Measurements from ENCODE around the gene LSM7.
"Not testable (repeated sequence)": the region's sequence is repeated elsewhere in the genome, so short reads cannot be mapped to it uniquely, and the experiment has no call there.

Gene LSM7

DNA sequence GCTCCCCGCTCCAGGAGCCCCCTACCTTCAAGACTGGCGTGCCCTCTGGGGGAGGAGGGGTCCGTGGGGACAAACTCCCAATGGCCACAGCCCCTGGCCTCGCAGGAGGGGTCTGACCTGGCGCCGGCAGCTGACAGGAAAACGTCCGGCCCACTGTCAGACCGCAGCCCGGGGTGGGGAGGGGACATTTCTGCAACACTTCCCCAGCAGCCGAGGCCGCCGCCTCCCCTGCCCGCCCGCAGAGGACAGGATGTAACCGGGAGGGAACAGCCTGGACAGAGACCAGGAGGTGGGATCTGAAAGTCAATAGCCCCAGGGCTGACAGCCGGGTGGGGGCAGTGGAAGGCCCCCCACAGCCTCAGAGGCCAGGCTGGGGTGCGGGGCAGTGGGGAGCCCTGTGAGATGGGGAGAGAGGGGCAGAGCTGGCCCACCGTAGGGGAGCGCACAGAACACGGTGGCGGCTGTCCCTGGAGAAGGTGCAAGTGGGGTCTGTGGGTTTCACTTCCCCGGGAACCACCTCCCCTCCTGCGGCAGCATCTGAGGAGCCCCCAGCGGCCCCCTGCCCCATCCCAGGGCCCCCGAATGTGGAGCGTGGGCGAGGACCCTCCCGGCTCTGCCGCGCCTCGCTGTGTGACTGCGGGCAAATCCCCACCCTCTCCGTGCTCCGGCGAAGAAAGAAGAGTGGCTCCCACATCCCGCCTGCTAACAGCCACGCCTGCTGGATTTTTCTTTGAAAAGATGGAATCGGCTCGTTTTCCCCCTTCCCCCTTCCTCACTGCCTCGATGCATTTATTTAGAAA is 46.1 kb downstream of the LSM7 start, which contains the start of gene PEAK3:
PEAK3 (minus strand) TSS at position 114 of the 800 bp plus-strand sequence. CDS start 1,244 bp downstream, outside the sequence.
- Histone ChIP-seq H3K4me3 (ENCODE audit: extremely low read depth, insufficient read depth, low read length, poor library complexity, severe bottlenecking) (peak within 1 kb of the TSS; percentile 23), H3K27ac (ENCODE audit: low read depth, low read length, severe bottlenecking) (no peak within 1 kb of the TSS), H3K4me1 (ENCODE audit: control insufficient read depth, insufficient read depth, low read length, poor library complexity, severe bottlenecking) (no peaks in the 10 kb centered on the region), H3K9me3 (ENCODE audit: control insufficient read depth, low read length) (no peaks in the 10 kb centered on the region), H3K36me3 (ENCODE audit: control insufficient read depth, insufficient read depth, low read length) (no peaks in the 10 kb centered on the region)
- 4 to 5% methylated on average over 22 to 27 of the region's 41 CpGs for WGBS, 2 experiments (ENCODE audit: insufficient coverage in 2 of 2)

GRCh38 chr19:2281265-2282061 is 46.9 kb downstream of the LSM7 start:
- not testable (repeated sequence) for H3K27ac ChIP-seq (ENCODE audit: low read depth, low read length, severe bottlenecking); H3K9me3 ChIP-seq (ENCODE audit: control insufficient read depth, low read length); H3K4me1 ChIP-seq (ENCODE audit: control insufficient read depth, insufficient read depth, low read length, poor library complexity, severe bottlenecking); H3K36me3 ChIP-seq (ENCODE audit: control insufficient read depth, insufficient read depth, low read length)
- peak overlapping the region; percentile 23 for H3K4me3 ChIP-seq (ENCODE audit: extremely low read depth, insufficient read depth, low read length, poor library complexity, severe bottlenecking)
- 20 to 40% methylated on average over 2 to 5 of the region's 16 CpGs for WGBS, 2 experiments (ENCODE audit: insufficient coverage in 2 of 2)

GRCh38 chr19:2280633-2281264 is 47.6 kb downstream of the LSM7 start:
- H3K9me3 ChIP-seq (ENCODE audit: control insufficient read depth, low read length), result no peaks in the 10 kb centered on the region
- no peaks in the 10 kb centered on the region for H3K4me1 ChIP-seq (ENCODE audit: control insufficient read depth, insufficient read depth, low read length, poor library complexity, severe bottlenecking)
- WGBS, 2 experiments (ENCODE audit: insufficient coverage in 2 of 2), result 83 to 86% methylated on average over 22 to 25 of the region's 26 CpGs
- H3K27ac ChIP-seq (ENCODE audit: low read depth, low read length, severe bottlenecking), result no peak overlapping the region
- peaks cover 11% of the 10 kb centered on the region for H3K36me3 ChIP-seq (ENCODE audit: control insufficient read depth, insufficient read depth, low read length)
- H3K4me3 ChIP-seq (ENCODE audit: extremely low read depth, insufficient read depth, low read length, poor library complexity, severe bottlenecking), result no peak overlapping the region

GRCh38 chr19:2278459-2279158 is 49.8 kb downstream of the LSM7 start:
- Histone ChIP-seq H3K9me3 (ENCODE audit: control insufficient read depth, low read length) (no peaks in the 10 kb centered on the region), H3K36me3 (ENCODE audit: control insufficient read depth, insufficient read depth, low read length) (peaks cover 25% of the 10 kb centered on the region), H3K4me1 (ENCODE audit: control insufficient read depth, insufficient read depth, low read length, poor library complexity, severe bottlenecking) (peaks cover 5% of the 10 kb centered on the region), H3K27ac (ENCODE audit: low read depth, low read length, severe bottlenecking) (no peak overlapping the region), H3K4me3 (ENCODE audit: extremely low read depth, insufficient read depth, low read length, poor library complexity, severe bottlenecking) (no peak overlapping the region)
- WGBS, 2 experiments (ENCODE audit: insufficient coverage in 2 of 2), result 93 to 94% methylated on average over 23 to 29 of the region's 33 CpGs

DNA sequence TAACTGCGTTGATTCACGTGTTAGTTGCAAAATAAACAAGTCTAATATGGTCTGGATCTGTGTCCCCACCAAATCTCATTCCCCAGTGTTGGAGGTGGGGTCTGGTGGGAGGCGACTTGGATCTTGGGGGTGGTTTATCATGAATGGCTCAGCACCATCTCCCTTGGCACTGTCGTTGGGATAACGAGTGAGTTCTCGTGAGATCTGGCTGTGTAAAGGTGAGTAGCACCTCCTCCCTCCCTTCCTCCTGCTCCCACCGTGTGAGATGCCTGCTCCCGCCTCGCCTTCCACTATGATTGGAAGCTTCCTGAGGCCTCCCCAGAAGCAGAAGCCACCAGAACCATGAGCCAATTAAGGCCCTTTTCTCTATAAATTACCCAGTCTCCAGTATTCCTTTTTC is 51.2 kb downstream of the LSM7 start:
- Histone ChIP-seq H3K27ac (ENCODE audit: low read depth, low read length, severe bottlenecking) (no peak overlapping the region), H3K9me3 (ENCODE audit: control insufficient read depth, low read length) (no peaks in the 10 kb centered on the region), H3K4me3 (ENCODE audit: extremely low read depth, insufficient read depth, low read length, poor library complexity, severe bottlenecking) (no peak overlapping the region), H3K4me1 (ENCODE audit: control insufficient read depth, insufficient read depth, low read length, poor library complexity, severe bottlenecking) (peaks cover 13% of the 10 kb centered on the region), H3K36me3 (ENCODE audit: control insufficient read depth, insufficient read depth, low read length) (peaks cover 39% of the 10 kb centered on the region)
- 88 to 93% methylated on average over 8 of the region's 9 CpGs for WGBS, 2 experiments (ENCODE audit: insufficient coverage in 2 of 2)

GRCh38 chr19:2276429-2276986 is 51.9 kb downstream of the LSM7 start:
- Histone ChIP-seq H3K4me3 (ENCODE audit: extremely low read depth, insufficient read depth, low read length, poor library complexity, severe bottlenecking) (no peak overlapping the region), H3K9me3 (ENCODE audit: control insufficient read depth, low read length) (no peaks in the 10 kb centered on the region)

GRCh38 chr19:2275588-2276428 is 52.6 kb downstream of the LSM7 start:
- H3K36me3 ChIP-seq (ENCODE audit: control insufficient read depth, insufficient read depth, low read length), result peaks cover 51% of the 10 kb centered on the region
- H3K4me1 ChIP-seq (ENCODE audit: control insufficient read depth, insufficient read depth, low read length, poor library complexity, severe bottlenecking), result peaks cover 17% of the 10 kb centered on the region
- 94 to 98% methylated on average over 64 to 74 of the region's 74 CpGs for WGBS, 2 experiments (ENCODE audit: insufficient coverage in 2 of 2)
- no peak overlapping the region for H3K4me3 ChIP-seq (ENCODE audit: extremely low read depth, insufficient read depth, low read length, poor library complexity, severe bottlenecking)
- H3K27ac ChIP-seq (ENCODE audit: low read depth, low read length, severe bottlenecking), result no peak overlapping the region
- no peaks in the 10 kb centered on the region for H3K9me3 ChIP-seq (ENCODE audit: control insufficient read depth, low read length)

More at GRCh38 chr19:2276429-2276986, 51.9 kb downstream of the LSM7 start:
- Histone ChIP-seq H3K27ac (ENCODE audit: low read depth, low read length, severe bottlenecking) (no peak overlapping the region), H3K4me1 (ENCODE audit: control insufficient read depth, insufficient read depth, low read length, poor library complexity, severe bottlenecking) (peaks cover 17% of the 10 kb centered on the region), H3K36me3 (ENCODE audit: control insufficient read depth, insufficient read depth, low read length) (peaks cover 44% of the 10 kb centered on the region)
- 93 to 96% methylated on average over 20 to 21 of the region's 28 CpGs for WGBS, 2 experiments (ENCODE audit: insufficient coverage in 2 of 2)

DNA sequence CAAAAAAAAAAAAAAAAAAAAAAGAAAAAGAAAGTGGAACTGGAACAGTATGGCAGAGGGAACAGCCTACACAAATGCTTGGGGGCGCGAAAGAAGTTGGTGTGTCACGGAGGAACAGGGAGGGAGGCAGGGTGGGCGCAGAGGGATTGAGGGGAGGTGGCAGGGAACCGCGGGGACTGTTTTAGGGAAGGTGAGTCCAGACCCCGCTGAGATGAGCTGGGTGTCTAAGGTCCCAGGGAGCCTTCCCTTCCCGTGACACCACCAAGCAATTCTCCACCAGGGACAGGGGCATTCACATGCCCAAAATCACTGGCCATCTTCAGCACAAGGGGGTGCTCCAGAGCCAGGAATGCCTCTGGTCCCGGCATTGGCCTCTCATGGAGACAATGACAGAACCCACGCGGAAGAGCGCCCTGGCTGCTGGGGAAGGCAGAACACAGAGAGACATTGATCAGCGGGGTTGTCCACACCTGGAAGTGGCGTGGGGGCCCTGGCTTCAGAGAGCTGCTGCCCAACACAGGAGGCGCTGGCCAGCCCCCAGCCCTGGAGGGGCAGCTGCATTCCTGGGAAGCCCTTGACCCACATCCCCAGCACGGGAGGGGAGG is 53.4 kb downstream of the LSM7 start:
- Histone ChIP-seq H3K36me3 (ENCODE audit: control insufficient read depth, insufficient read depth, low read length) (peaks cover 53% of the 10 kb centered on the region), H3K27ac (ENCODE audit: low read depth, low read length, severe bottlenecking) (no peak overlapping the region), H3K9me3 (ENCODE audit: control insufficient read depth, low read length) (no peaks in the 10 kb centered on the region), H3K4me1 (ENCODE audit: control insufficient read depth, insufficient read depth, low read length, poor library complexity, severe bottlenecking) (peaks cover 17% of the 10 kb centered on the region), H3K4me3 (ENCODE audit: extremely low read depth, insufficient read depth, low read length, poor library complexity, severe bottlenecking) (no peak overlapping the region)
- WGBS, 2 experiments (ENCODE audit: insufficient coverage in 2 of 2), result 70 to 74% methylated on average over 13 to 15 of the region's 16 CpGs

DNA sequence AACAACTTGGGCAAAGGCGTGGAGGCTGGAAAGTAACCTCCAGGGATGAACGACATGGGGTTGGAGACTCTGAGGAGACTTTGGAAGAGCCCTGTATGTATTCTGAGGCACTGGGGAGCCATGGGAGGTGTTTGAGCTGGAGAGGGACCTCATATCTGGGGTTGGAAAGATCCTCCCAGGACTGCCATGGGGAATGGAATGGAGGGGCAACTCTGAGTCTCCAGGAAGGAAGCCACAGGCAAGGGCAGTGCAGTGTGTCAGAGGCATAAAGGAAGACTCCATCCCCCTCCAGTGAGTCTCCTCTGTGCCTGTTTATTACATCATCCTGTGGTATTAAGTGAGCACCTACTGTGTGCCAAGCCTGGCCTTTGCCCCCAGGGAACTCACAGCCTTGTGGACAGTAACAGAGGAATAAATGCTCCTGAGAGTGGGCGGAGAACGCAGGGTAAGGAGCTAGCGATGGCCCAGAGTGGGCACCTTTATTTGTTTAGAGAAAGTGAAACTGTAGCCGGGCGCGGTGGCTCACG is 54.1 kb downstream of the LSM7 start:
- Histone ChIP-seq H3K27ac (ENCODE audit: low read depth, low read length, severe bottlenecking) (no peak overlapping the region), H3K4me1 (ENCODE audit: control insufficient read depth, insufficient read depth, low read length, poor library complexity, severe bottlenecking) (peaks cover 17% of the 10 kb centered on the region), H3K36me3 (ENCODE audit: control insufficient read depth, insufficient read depth, low read length) (peaks cover 53% of the 10 kb centered on the region), H3K4me3 (ENCODE audit: extremely low read depth, insufficient read depth, low read length, poor library complexity, severe bottlenecking) (peak overlapping the region; percentile 14), H3K9me3 (ENCODE audit: control insufficient read depth, low read length) (no peaks in the 10 kb centered on the region)
- WGBS, 2 experiments (ENCODE audit: insufficient coverage in 2 of 2), result 92 to 94% methylated on average over 5 to 9 of the region's 9 CpGs

Measured in mesodermal cell (in vitro differentiated cells).